CD14-positive monocyte (primary cell): Measurements from ENCODE around the gene PDLIM5. TPM values are rescaled to one million over a fixed set of nuclear protein-coding genes. Genes with fewer than 3 reads are reported as not detected.

ENCODE experiments used
- DNase-seq, 3 donors: peaks; one replicate each; pipeline ENCODE4 v3.0.0-alpha.2; 2011 to 2022
- H2AFZ ChIP-seq: 2 replicates; pipeline ENCODE4 v1.6.0; 2012; ENCODE audit warnings: mild to moderate bottlenecking, low read depth, low read length, inconsistent platforms; ENCODE audit not compliant: insufficient read depth, poor library complexity, severe bottlenecking
- H3K27ac ChIP-seq, 2 donors: 1 replicate in 1 of 2; 2 replicates in 1 of 2; pipeline ENCODE4 v1.5.1; 2012 to 2013; ENCODE audit warnings: low read length in 2 of 2, control low read depth in 1 of 2, inconsistent platforms in 1 of 2, low read depth in 1 of 2, mild to moderate bottlenecking in 1 of 2
- H3K27me3 ChIP-seq, 2 donors: one replicate each; pipeline versions ENCODE4 v1.6.0 to v1.6.1; 2011 to 2013; ENCODE audit warnings: low read length in 2 of 2; ENCODE audit not compliant: control insufficient read depth in 2 of 2, insufficient read depth in 2 of 2
- H3K36me3 ChIP-seq, 2 donors: replicated peaks in 1 of 2; 1 replicate in 1 of 2; 2 replicates in 1 of 2; pipeline versions ENCODE4 v1.5.1 to v1.6.1; 2012 to 2013; ENCODE audit warnings: low read length in 2 of 2, control low read depth in 1 of 2, inconsistent platforms in 1 of 2, mild to moderate bottlenecking in 1 of 2; ENCODE audit not compliant: insufficient read depth in 2 of 2, control insufficient read depth in 1 of 2
- H3K4me1 ChIP-seq, 2 donors: 1 replicate in 1 of 2; 2 replicates in 1 of 2; pipeline versions ENCODE4 v1.5.1 to v1.6.1; 2012 to 2013; ENCODE audit warnings: low read length in 2 of 2, control low read depth in 1 of 2, inconsistent platforms in 1 of 2, mild to moderate bottlenecking in 1 of 2, moderate library complexity in 1 of 2; ENCODE audit not compliant: insufficient read depth in 2 of 2, control insufficient read depth in 1 of 2
- H3K4me2 ChIP-seq: replicated peaks from 2 replicates; pipeline ENCODE3; 2012; ENCODE audit warnings: low read length, moderate library complexity, mild to moderate bottlenecking; ENCODE audit not compliant: poor library complexity, severe bottlenecking; ENCODE audit errors: extremely low read depth
- H3K4me3 ChIP-seq, 3 experiments: fragments of 200-600 bp in 1 of 3; sonication (generic) in 1 of 3; replicated peaks in 1 of 3; 1 replicate in 2 of 3; 2 replicates in 1 of 3; pipeline ENCODE4 v1.5.1; 2011 to 2013; ENCODE audit warnings: low read length in 3 of 3, mild to moderate bottlenecking in 3 of 3, control low read depth in 2 of 3, low read depth in 2 of 3, inconsistent platforms in 1 of 3, moderate library complexity in 1 of 3
- H3K79me2 ChIP-seq: 2 replicates; pipeline ENCODE4 v1.6.0; 2012; ENCODE audit warnings: mild to moderate bottlenecking, control low read depth, inconsistent platforms, low read length, moderate library complexity; ENCODE audit not compliant: insufficient read depth
- H3K9ac ChIP-seq: 2 replicates; pipeline ENCODE4 v1.6.0; 2017; ENCODE audit warnings: low read length, mild to moderate bottlenecking; ENCODE audit not compliant: insufficient read depth, poor library complexity, severe bottlenecking
- H3K9me3 ChIP-seq, 2 donors: replicated peaks in 1 of 2; 1 replicate in 1 of 2; 2 replicates in 1 of 2; pipeline versions ENCODE4 v1.5.1 to v1.6.1; 2012 to 2013; ENCODE audit warnings: low read length in 2 of 2, control low read depth in 1 of 2; ENCODE audit not compliant: control insufficient read depth in 1 of 2, insufficient read depth in 1 of 2
- H4K20me1 ChIP-seq: 2 replicates; pipeline ENCODE4 v1.6.0; 2012; ENCODE audit warnings: mild to moderate bottlenecking, low read length, control low read depth, moderate library complexity; ENCODE audit not compliant: insufficient read depth
- H3K27ac Mint-ChIP-seq, 7 donors: one replicate each; pipeline ENCODE4 v1.8.0; 2020; ENCODE audit warnings: mild to moderate bottlenecking in 7 of 7, mixed read lengths in 7 of 7, moderate library complexity in 6 of 7, inconsistent platforms in 2 of 7
- H3K27me3 Mint-ChIP-seq, 3 donors: one replicate each; pipeline ENCODE4 v1.8.0; 2021 to 2022; ENCODE audit warnings: low read depth in 3 of 3, mild to moderate bottlenecking in 3 of 3, mixed read lengths in 3 of 3, moderate library complexity in 3 of 3, inconsistent platforms in 1 of 3
- H3K36me3 Mint-ChIP-seq, 2 donors: one replicate each; pipeline ENCODE4 v1.8.0; 2020; ENCODE audit warnings: mixed read lengths in 2 of 2, inconsistent platforms in 1 of 2, mild to moderate bottlenecking in 1 of 2
- H3K4me1 Mint-ChIP-seq: one replicate; pipeline ENCODE4 v1.8.0; 2020; ENCODE audit warnings: mild to moderate bottlenecking, mixed read lengths
- H3K4me3 Mint-ChIP-seq, 2 donors: one replicate each; pipeline ENCODE4 v1.8.0; 2020; ENCODE audit warnings: mild to moderate bottlenecking in 2 of 2, mixed read lengths in 2 of 2, moderate library complexity in 1 of 2
- H3K9me3 Mint-ChIP-seq, 7 donors: one replicate each; pipeline ENCODE4 v1.8.0; 2020 to 2022; ENCODE audit warnings: mixed read lengths in 7 of 7, mild to moderate bottlenecking in 6 of 7, moderate library complexity in 6 of 7, inconsistent platforms in 2 of 7
- WGBS: methylation state at CpG from one replicate; pipeline ENCODE4 v1.1.5; 2013; ENCODE audit warnings: missing lambda C conversion rate; ENCODE audit not compliant: insufficient coverage; 5-methylcytosine and 5-hydroxymethylcytosine counted together
- intact Hi-C, 2 donors: fragments of 100-400 bp; cut with micrococcal nuclease; formaldehyde crosslinking; loops; one replicate each; pipeline versions ENCODE4 v1.15.0 to v1.15.1; 2023
- polyA plus RNA-seq, 3 donors: library from polyadenylated mRNA; depleted of rRNA in 1 of 3; unstranded in 2 of 3; stranded (reverse) in 1 of 3; fragments of 300-500 nt in 2 of 3; fragments of >200 nt in 1 of 3; fragmentation: Illumina TruSeq in 2 of 3; gene quantifications; 1 replicate in 2 of 3; 2 replicates in 1 of 3; pipeline ENCODE4 v1.2.3, GENCODE V29; 2012 to 2021
- TF ChIP-seq, protein P1 (sequence below): fragments of 200-600 bp; IDR thresholded peaks from one replicate; pipeline ENCODE4 v1.8.0; 2022; ENCODE audit warnings: antibody characterized with exemption, mild to moderate bottlenecking

Gene PDLIM5
- polyA plus RNA-seq, 3 donors, result 75.3 to 105 (median 80.9) TPM

DNA sequence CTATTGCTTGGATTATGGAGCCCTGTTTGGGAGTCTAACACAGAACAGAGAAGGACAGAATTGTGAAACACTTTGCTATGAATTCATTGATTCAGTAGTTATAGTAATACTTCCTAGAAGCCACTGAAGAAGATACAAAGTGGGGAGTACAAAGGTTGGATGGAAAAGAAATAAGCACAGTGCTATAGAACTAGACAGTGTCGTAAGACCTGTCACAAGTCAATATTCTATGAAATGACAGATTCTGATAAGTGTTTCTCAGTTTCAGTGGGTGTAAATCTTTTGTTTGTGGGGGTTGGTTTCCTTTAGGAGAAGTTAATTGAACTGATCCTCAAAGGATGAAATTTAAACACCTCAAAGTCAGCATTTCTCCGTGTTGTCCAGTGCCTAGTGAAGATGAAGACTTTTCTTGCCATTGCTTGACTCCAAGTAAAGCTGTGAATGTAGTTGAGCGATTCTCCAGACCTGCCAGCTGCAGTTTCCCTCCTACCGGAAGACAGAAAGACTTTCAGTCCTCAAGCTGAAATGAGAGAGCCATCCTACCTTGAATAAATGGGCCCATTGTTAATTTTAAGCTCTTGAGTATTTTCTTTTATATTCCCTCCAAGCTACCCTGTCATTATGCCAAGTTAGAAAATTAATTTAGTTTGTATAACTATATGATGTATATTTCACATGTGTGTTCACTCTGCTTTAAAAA is 7.9 kb downstream of the PDLIM5 start:
- TF ChIP-seq, protein P1, sequence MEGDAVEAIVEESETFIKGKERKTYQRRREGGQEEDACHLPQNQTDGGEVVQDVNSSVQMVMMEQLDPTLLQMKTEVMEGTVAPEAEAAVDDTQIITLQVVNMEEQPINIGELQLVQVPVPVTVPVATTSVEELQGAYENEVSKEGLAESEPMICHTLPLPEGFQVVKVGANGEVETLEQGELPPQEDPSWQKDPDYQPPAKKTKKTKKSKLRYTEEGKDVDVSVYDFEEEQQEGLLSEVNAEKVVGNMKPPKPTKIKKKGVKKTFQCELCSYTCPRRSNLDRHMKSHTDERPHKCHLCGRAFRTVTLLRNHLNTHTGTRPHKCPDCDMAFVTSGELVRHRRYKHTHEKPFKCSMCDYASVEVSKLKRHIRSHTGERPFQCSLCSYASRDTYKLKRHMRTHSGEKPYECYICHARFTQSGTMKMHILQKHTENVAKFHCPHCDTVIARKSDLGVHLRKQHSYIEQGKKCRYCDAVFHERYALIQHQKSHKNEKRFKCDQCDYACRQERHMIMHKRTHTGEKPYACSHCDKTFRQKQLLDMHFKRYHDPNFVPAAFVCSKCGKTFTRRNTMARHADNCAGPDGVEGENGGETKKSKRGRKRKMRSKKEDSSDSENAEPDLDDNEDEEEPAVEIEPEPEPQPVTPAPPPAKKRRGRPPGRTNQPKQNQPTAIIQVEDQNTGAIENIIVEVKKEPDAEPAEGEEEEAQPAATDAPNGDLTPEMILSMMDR, result no peak
- Mint-ChIP-seq H3K9me3 (no peaks in the 10 kb centered on the region), H3K36me3 (peaks cover 26 to 36% of the 10 kb centered on the region in 2 donors), H3K4me3 (no peak overlapping the region), H3K27me3 (no peaks in the 10 kb centered on the region), H3K4me1 (peaks cover 20% of the 10 kb centered on the region), H3K27ac (no peak overlapping the region)
- 100% methylated on average over 3 of the region's 4 CpGs for WGBS
- intact Hi-C loops, result no loop called here
- no peak overlapping the region for H3K9ac ChIP-seq
- H3K9me3 ChIP-seq, result no peaks in the 10 kb centered on the region
- no peaks in the 10 kb centered on the region for H3K27me3 ChIP-seq
- H3K36me3 ChIP-seq, result peaks cover 16 to 22% of the 10 kb centered on the region in 2 donors
- H3K79me2 ChIP-seq, result peaks cover 35% of the 10 kb centered on the region
- H3K4me3 ChIP-seq, result no peak overlapping the region
- no peak for DNase-seq
- no peak overlapping the region for H2AFZ ChIP-seq
- H3K4me1 ChIP-seq, result no peaks in the 10 kb centered on the region
- H3K27ac ChIP-seq, result no peak overlapping the region
- H3K4me2 ChIP-seq, result no peak overlapping the region
- H4K20me1 ChIP-seq, result peaks cover 100% of the 10 kb centered on the region

DNA sequence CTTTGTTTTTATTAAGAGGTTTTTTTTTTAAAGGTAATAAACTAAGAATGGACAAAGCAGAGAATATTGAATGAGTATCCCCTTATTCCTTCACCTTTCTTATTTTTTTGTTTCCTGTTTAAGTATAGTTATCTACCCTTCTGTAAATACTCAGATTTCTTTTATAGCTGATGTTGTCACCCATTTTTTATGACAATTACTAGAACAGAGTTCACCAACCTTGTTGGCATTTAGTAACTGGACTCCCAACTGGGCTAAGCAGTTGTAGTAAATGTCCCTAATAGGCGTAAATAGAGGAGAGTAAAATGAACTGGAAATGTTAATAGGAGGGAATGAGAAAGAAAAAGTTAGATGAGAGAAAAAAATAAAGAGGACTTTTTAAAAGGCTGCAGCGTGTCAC is 9.8 kb downstream of the PDLIM5 start:
- Mint-ChIP-seq H3K27ac (no peak overlapping the region), H3K36me3 (peaks cover 13 to 23% of the 10 kb centered on the region in 2 donors), H3K9me3 (no peaks in the 10 kb centered on the region), H3K4me1 (peaks cover 11% of the 10 kb centered on the region), H3K27me3 (no peaks in the 10 kb centered on the region), H3K4me3 (no peak overlapping the region)
- Histone ChIP-seq H3K9ac (no peak overlapping the region), H3K27ac (no peak overlapping the region), H3K79me2 (peaks cover 34% of the 10 kb centered on the region), H3K4me2 (no peak overlapping the region), H3K4me1 (no peaks in the 10 kb centered on the region), H4K20me1 (peaks cover 100% of the 10 kb centered on the region), H3K9me3 (no peaks in the 10 kb centered on the region), H3K4me3 (no peak overlapping the region), H2AFZ (no peak overlapping the region), H3K27me3 (no peaks in the 10 kb centered on the region), H3K36me3 (peaks cover 4 to 7% of the 10 kb centered on the region in 2 donors)
- WGBS, result 100% methylated on average over 1 of the region's 2 CpGs
- no peak for DNase-seq
- intact Hi-C loops, result no loop called here
- TF ChIP-seq, protein P1, result no peak
